Keratinocyte (primary cell): ENCODE results near the gene PCED1A. TPM values are rescaled to one million over a fixed set of nuclear protein-coding genes. Genes with fewer than 3 reads are reported as not detected.
A peak's percentile ranks its signal among the peaks of the same experiment; 100 is the strongest.

Experiments
- DNase-seq: peaks from one replicate; pipeline ENCODE4 v3.0.0-alpha.2; 2011; ENCODE audit warnings: low read depth, missing footprints, low spot score
- FAIRE-seq: peaks from 2 replicates; lab custom pipeline; 2011; peaks lifted over from hg19 to GRCh38; lab: Jason Lieb, UNC
- H2AFZ ChIP-seq: 2 replicates; pipeline ENCODE4 v1.6.0; 2012; ENCODE audit warnings: low read length, control low read depth, inconsistent platforms; ENCODE audit not compliant: control insufficient read depth
- H3K27ac ChIP-seq: 2 replicates; pipeline ENCODE4 v1.5.1; 2011; ENCODE audit warnings: low read length; ENCODE audit not compliant: control insufficient read depth, insufficient read depth
- H3K27me3 ChIP-seq: 3 replicates; pipeline ENCODE4 v1.6.0; 2011; ENCODE audit warnings: low read length; ENCODE audit not compliant: control insufficient read depth, insufficient read depth; ENCODE audit errors: extremely low read depth
- H3K36me3 ChIP-seq, 2 experiments: 2 replicates in 1 of 2; 3 replicates in 1 of 2; pipeline ENCODE4 v1.5.1; 2011; ENCODE audit warnings: low read length in 2 of 2, mild to moderate bottlenecking in 1 of 2; ENCODE audit not compliant: control insufficient read depth in 2 of 2, insufficient read depth in 2 of 2; ENCODE audit errors: extremely low read depth in 1 of 2
- H3K4me1 ChIP-seq: 3 replicates; pipeline ENCODE4 v1.5.1; 2011; ENCODE audit warnings: low read length; ENCODE audit not compliant: control insufficient read depth, insufficient read depth; ENCODE audit errors: extremely low read depth
- H3K4me2 ChIP-seq: 3 replicates; pipeline ENCODE4 v1.6.0; 2011; ENCODE audit warnings: low read depth, low read length; ENCODE audit not compliant: control insufficient read depth, insufficient read depth; ENCODE audit errors: extremely low read depth
- H3K4me3 ChIP-seq, 3 experiments: fragments of 200-600 bp in 1 of 3; sonication (generic) in 1 of 3; 2 replicates in 2 of 3; 3 replicates in 1 of 3; pipeline ENCODE4 v1.5.1; 2011 to 2016; ENCODE audit warnings: low read length in 3 of 3, mild to moderate bottlenecking in 3 of 3, control low read depth in 2 of 3, inconsistent platforms in 1 of 3, low read depth in 1 of 3, mixed read lengths in 1 of 3, mixed run types in 1 of 3, moderate library complexity in 1 of 3; ENCODE audit not compliant: control insufficient read depth in 2 of 3, insufficient read depth in 2 of 3; ENCODE audit errors: extremely low read depth in 1 of 3
- H3K79me2 ChIP-seq: 2 replicates; pipeline ENCODE4 v1.6.0; 2012; ENCODE audit warnings: low read length; ENCODE audit not compliant: control insufficient read depth, insufficient read depth
- H3K9ac ChIP-seq: 3 replicates; pipeline ENCODE4 v1.6.0; 2011; ENCODE audit warnings: low read length; ENCODE audit not compliant: control insufficient read depth, insufficient read depth; ENCODE audit errors: extremely low read depth
- H3K9me1 ChIP-seq: 3 replicates; pipeline ENCODE4 v1.6.0; 2011; ENCODE audit warnings: low read length; ENCODE audit not compliant: control insufficient read depth, insufficient read depth; ENCODE audit errors: extremely low read depth
- H3K9me3 ChIP-seq: 2 replicates; pipeline ENCODE4 v1.5.1; 2012; ENCODE audit warnings: low read depth, low read length; ENCODE audit not compliant: control insufficient read depth
- H4K20me1 ChIP-seq: 3 replicates; pipeline ENCODE4 v1.6.0; 2011; ENCODE audit warnings: low read length; ENCODE audit not compliant: control insufficient read depth, insufficient read depth; ENCODE audit errors: extremely low read depth
- CTCF ChIP-seq, 3 experiments: IDR thresholded peaks in 1 of 3; conservative IDR thresholded peaks in 1 of 3; optimal IDR thresholded peaks in 1 of 3; 2 replicates in 2 of 3; 3 replicates in 1 of 3; pipeline versions ENCODE3 to v1.5.1; 2011; ENCODE audit warnings: low read length in 3 of 3, mild to moderate bottlenecking in 3 of 3, moderate library complexity in 2 of 3, control low read depth in 1 of 3, inconsistent platforms in 1 of 3; ENCODE audit not compliant: insufficient read depth in 2 of 3; ENCODE audit errors: extremely low read depth in 1 of 3
- EZH2 ChIP-seq: IDR thresholded peaks from one replicate; pipeline ENCODE4 v1.6.1; 2012; ENCODE audit warnings: inconsistent platforms, mild to moderate bottlenecking, low read length, moderate library complexity
- dilution Hi-C: fragments of 300-500 bp; cut with MboI; formaldehyde crosslinking; loops from one replicate; pipeline ENCODE4 v1.7.0; 2020; ENCODE audit warnings: low sequenced_read_pairs; ENCODE audit not compliant: extremely low pct_ligation_motif_present
- polyA plus RNA-seq, 5 experiments: library from polyadenylated mRNA; depleted of rRNA in 3 of 5; stranded (reverse) in 3 of 5; stranded (forward) in 1 of 5; unstranded in 1 of 5; fragments of >200 nt; gene quantifications; 1 replicate in 1 of 5; 2 replicates in 3 of 5; 3 replicates in 1 of 5; pipeline versions ENCODE4 v1.2.1 to v1.2.3, GENCODE V29; 2011 to 2012; ENCODE audit warnings: missing spikeins in 2 of 5, low read depth in 1 of 5, low replicate concordance in 1 of 5

The PCED1A gene
- polyA plus RNA-seq, 1 donor (not counting 4 experiments of a cell fraction or from before 2014, with no cell fraction given) = 5.6 TPM

GRCh38 chr20:2820896-2821869, 19.3 kb downstream of the PCED1A start:
- H3K36me3 ChIP-seq = no peaks in the 10 kb centered on the region
- H3K27ac ChIP-seq = no peak overlapping the region
- H3K27me3 ChIP-seq = peaks cover 51% of the 10 kb centered on the region
- no peak overlapping the region for H3K9ac ChIP-seq
- no peak overlapping the region for H2AFZ ChIP-seq
- no peak overlapping the region for H3K4me3 ChIP-seq
- peak; percentile 94 for TF ChIP-seq EZH2
- no peak for TF ChIP-seq CTCF (optimal IDR thresholded peaks at IDR 0.05 in 1 of 3, IDR thresholded peaks at IDR 0.05 in 1 of 3, conservative IDR thresholded peaks at IDR 0.05 in 1 of 3; ENCODE audit: extremely low read depth in 1 of 3, insufficient read depth in 2 of 3, low read length in 3 of 3)
- no peaks in the 10 kb centered on the region for H3K79me2 ChIP-seq
- H3K4me2 ChIP-seq = no peak overlapping the region
- H4K20me1 ChIP-seq = no peaks in the 10 kb centered on the region
- DNase-seq (no peak), FAIRE-seq (no peak)
- dilution Hi-C loops = no loop called here
- no peaks in the 10 kb centered on the region for H3K9me3 ChIP-seq
- no peaks in the 10 kb centered on the region for H3K9me1 ChIP-seq
- H3K4me1 ChIP-seq = no peaks in the 10 kb centered on the region

- Histone ChIP-seq H3K27me3 (peaks cover 44% of the 10 kb centered on the region), H3K9ac (no peak overlapping the region), H3K4me3 (no peak overlapping the region), H3K4me1 (no peaks in the 10 kb centered on the region), H3K9me3 (no peaks in the 10 kb centered on the region), H2AFZ (no peak overlapping the region), H4K20me1 (no peaks in the 10 kb centered on the region), H3K79me2 (no peaks in the 10 kb centered on the region), H3K9me1 (no peaks in the 10 kb centered on the region), H3K4me2 (no peak overlapping the region), H3K27ac (no peak overlapping the region), H3K36me3 (no peaks in the 10 kb centered on the region)
- FAIRE-seq (no peak), DNase-seq (no peak)
- dilution Hi-C loops = no loop called here
- TF ChIP-seq CTCF (optimal IDR thresholded peaks at IDR 0.05 in 1 of 3, IDR thresholded peaks at IDR 0.05 in 1 of 3, conservative IDR thresholded peaks at IDR 0.05 in 1 of 3; ENCODE audit: extremely low read depth in 1 of 3, insufficient read depth in 2 of 3, low read length in 3 of 3) = no peak
- TF ChIP-seq EZH2 = peak; percentile 29
These were observed 20.2 kb downstream of the PCED1A start for GRCh38 chr20:2820084-2820895.
